Measurements from ENCODE around the gene AREG.

Gene AREG

DNA sequence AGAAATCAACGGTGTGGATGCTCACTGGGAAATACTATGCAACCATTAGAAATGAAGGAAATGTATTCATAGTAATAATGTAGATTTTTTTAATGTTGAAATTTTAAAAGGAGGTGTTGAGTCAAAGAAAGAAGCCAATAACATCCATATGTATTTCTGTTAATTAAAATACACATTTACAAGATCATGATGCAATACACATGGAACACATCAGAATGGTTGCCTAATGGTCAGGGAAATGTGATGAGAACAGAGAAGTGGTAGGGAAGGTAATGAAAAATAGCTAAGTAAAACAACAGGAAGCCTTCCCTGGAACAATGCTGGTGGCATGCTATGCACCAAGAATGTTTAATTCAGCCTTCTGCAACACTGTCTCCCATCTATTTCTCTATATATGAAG, 18.2 kb downstream of the AREG start:
- DNase-seq = no peak

GRCh38 chr4:74464291-74464690, 19.4 kb downstream of the AREG start:
- DNase-seq = no peak

- DNase-seq = no peak
Observed at GRCh38 chr4:74466242-74466641, 21.3 kb downstream of the AREG start.

GRCh38 chr4:74471264-74471663, 26.3 kb downstream of the AREG start:
- DNase-seq = no peak

DNA sequence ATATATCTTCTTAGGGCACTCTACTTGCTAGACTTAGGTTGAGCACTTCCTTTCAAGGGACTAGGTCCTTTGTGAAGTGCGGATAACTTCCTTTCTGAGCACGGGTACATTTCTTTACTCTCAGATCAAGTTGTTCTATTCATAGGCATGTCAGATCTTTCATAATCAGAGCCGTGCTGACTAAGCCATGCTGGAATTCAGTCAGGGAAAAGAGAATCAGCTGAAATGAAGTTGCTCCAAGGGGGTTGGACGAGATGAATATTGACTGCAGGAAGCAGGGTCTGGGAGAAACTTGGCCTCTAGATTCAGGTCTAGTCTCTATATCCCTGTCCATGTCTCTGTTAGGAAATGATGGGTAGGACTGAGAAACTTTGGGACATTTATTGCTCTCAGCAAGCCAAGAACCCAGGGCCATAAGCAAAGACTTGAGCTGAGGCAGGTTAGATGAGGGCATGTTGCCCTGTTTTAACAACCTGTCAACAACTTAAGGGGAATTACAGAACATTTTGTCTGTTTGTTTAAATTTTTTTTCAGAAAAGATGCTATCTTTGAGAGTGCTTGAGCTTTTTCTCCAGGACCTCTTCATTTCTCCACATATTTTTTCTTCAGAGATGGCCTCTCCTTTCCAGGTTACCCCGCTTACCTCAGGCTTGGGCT, 28.3 kb downstream of the AREG start:
- DNase-seq = peak; percentile 89

DNA sequence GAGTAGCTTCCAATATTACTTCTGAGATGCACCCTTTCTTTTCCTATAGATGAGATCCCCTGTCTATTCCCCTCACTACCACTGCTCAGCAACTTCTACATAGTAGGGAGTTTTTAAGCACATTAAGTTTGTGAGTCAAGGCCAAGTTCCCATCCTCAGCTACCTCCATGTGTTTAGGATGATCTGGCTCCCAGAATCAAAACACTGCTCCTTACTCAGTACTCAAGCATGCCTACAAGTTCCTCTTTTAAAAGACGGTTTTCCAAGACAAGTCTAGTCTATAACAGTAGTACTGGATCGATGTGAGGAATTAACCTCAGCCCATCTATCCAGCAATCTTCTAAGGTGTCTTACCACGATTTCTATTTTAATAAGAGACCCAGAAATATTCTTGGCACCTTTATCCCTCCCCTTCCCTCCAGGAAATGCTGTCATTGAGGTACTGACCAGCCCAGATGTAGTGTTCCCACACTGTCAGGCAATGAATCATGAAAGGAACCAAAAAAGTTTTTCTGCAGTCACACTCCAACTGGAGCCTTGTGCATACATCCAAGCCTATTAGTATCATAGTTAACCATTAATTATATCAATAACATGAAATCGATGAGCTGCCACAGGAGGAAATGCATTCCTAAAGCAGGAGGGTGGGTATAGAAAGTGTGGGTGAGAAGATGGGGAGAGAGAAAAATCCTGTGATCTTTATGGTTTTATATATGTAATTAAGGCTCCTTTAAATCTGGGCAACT, 29.6 kb downstream of the AREG start:
- DNase-seq = peak; percentile 37

GRCh38 chr4:74475091-74475800, 30.3 kb downstream of the AREG start:
- no peak for DNase-seq

DNA sequence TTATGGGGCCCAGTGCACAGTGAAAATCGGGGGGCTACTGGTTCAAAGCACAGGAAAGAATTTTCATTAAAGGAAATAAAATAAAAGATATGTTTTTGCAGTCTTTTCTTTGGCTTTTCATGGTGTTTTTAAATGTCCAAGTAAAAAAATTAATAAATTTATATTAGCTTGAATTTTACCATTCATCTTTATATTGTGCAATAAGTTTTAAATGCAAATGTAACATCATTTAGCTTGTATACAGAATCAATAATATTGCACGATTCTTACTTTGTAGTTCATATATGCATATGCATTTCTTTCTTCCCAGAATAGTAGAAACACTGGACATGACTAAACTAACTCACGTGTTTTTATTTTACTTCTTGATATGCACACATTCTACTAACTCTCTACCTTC, 31.0 kb downstream of the AREG start:
- DNase-seq = no peak

- DNase-seq = no peak
Observed at GRCh38 chr4:74479009-74479408, 34.1 kb downstream of the AREG start.

DNA sequence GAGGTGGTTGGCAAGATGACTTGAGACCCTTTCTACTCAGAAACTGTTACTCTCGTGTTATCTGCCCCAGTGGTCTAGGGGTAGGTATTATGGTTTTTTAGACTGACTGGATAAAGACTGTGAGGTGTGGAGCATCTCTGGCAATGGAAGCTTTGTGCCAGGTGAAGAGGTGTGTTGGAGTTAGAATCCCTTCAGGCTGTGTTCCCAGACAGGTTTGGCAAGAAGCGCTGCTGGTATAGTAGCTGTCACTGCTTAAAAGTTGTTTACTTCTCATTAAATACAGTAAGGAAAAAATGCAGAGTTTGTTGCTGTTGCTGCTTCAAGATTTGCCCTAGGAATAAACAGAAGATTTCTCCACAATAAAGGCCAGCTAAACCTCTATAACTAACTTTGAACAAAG, 35.3 kb downstream of the AREG start:
- DNase-seq = no peak

DNA sequence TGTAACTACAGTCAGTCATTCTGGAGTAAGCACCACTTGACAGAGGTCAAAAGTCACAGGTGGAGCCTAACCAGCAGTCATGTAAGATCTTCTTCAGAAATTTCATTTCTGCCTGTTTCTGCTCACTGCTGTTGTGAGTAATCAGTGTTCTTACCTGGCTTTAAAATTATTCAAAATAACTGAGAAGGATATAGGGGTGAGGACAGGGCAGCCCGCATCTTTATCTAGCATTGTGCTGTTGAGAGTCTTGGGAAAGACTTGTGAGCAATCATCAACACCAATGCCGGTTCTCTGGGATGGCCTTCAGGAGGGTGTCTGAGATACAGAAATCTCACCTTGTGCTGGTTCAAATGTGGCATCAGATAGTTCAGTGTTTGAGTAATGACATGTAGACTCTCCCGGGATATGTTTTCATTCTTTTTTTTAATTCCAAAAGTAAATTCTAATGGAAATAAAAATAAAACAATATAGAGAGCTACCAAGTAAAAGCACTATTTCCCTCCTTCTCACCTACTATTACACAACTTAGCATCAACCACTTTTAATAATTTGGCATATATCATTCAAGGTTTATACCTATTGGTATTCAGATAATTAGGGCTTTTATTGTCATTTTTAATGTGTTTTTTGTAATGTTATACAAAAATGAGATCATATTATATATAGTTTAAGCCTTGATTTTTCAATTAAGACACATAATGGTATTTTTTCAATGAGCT, 37.1 kb downstream of the AREG start:
- DNase-seq = no peak

- DNase-seq = no peak
Observed at GRCh38 chr4:74483226-74483911, 38.4 kb downstream of the AREG start.

DNA sequence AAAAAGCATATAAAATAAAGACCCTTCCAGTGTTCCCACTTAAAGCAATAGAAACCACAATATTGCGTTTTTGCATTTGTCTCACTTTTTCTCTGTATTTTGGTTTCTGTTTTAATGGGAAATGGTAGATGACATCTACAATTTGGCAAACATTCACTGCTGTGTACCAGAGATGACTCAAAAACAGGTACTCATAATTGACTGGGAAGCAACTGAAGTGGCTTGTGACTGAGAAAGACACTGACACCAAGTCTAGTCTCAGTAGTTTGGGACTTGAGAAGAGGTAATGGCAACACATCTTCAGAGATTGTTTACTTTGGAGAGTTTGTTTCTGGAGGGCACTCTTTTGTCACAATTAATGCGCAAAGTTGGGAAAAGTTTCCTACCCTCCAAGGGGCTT, 42.0 kb downstream of the AREG start:
- no peak for DNase-seq

- no peak for DNase-seq
Observed at GRCh38 chr4:74487771-74488170, 42.8 kb downstream of the AREG start.

- no peak for DNase-seq
Observed at GRCh38 chr4:74490736-74491135, 45.8 kb downstream of the AREG start.

- peak; percentile 82 for DNase-seq
Observed at GRCh38 chr4:74499986-74500781, 55.2 kb downstream of the AREG start.

- DNase-seq = peak; percentile 93
Observed at GRCh38 chr4:74501579-74501978, 56.6 kb downstream of the AREG start.

GRCh38 chr4:74503580-74503979, 58.6 kb downstream of the AREG start:
- DNase-seq = peak; percentile 90

DNA sequence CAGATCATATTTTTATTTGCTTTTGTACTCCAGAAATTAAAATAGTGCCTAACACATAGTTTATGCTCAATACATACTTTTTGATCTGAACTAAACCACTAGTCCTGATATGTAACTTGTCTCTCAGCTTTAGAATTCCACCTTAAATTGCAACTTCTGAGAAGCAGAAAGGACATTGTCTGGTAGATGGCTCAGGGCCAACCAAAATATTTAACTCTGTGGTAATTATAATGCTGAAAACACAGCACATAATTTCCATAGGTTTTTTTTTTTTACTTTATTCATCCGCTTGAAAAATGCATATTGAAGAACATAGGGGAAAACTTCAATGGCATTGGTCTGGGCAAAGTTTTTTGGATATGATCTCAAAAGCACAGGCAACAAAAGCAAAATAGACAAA, 59.3 kb downstream of the AREG start:
- DNase-seq = peak; percentile 72
